H1 (cell line): Measurements from ENCODE around the gene ADAMTS1. TPM values are rescaled to one million over a fixed set of nuclear protein-coding genes. Genes with fewer than 3 reads are reported as not detected.

ENCODE experiments used
- CTCF ChIA-PET: fragments of 300-600 bp; sonication (Branson Sonifier 250); formaldehyde crosslinking; loops from one replicate; lab custom pipeline; 2021; ENCODE audit not compliant: partially characterized antibody; lab: Charles Lee
- POLR2A ChIA-PET: fragments of 300-600 bp; sonication (Branson Sonifier 250); formaldehyde crosslinking; loops from one replicate; lab custom pipeline; 2021; ENCODE audit warnings: inconsistent platforms; ENCODE audit not compliant: partially characterized antibody; lab: Charles Lee
- DNase-seq, 2 experiments: peaks; one replicate each; pipeline versions ENCODE4 v3.0.0 to v3.0.0-alpha.2; 2010 to 2022; ENCODE audit warnings: low spot score in 2 of 2, low read depth in 1 of 2, mixed read lengths in 1 of 2
- FAIRE-seq: peaks from 2 replicates; lab custom pipeline; 2011; peaks lifted over from hg19 to GRCh38; lab: Jason Lieb, UNC
- H2AFZ ChIP-seq: 2 replicates; pipeline ENCODE4 v1.8.1; 2012; ENCODE audit warnings: low read length, inconsistent platforms
- H2AK5ac ChIP-seq: 2 replicates; pipeline ENCODE4 v1.6.1; 2013; ENCODE audit warnings: low read depth, low read length
- H2BK120ac ChIP-seq: replicated peaks from 2 replicates; pipeline ENCODE3; 2013; ENCODE audit warnings: low read depth, low read length, inconsistent platforms
- H2BK12ac ChIP-seq: 2 replicates; pipeline ENCODE4 v1.6.1; 2013; ENCODE audit warnings: low read depth, low read length
- H2BK15ac ChIP-seq: 2 replicates; pipeline ENCODE4 v1.6.1; 2013; ENCODE audit warnings: low read length
- H2BK20ac ChIP-seq: 2 replicates; pipeline ENCODE4 v1.6.1; 2013; ENCODE audit warnings: low read length
- H2BK5ac ChIP-seq: 2 replicates; pipeline ENCODE4 v1.6.1; 2013; ENCODE audit warnings: low read depth, low read length
- H3K14ac ChIP-seq: 2 replicates; pipeline ENCODE4 v1.6.1; 2013; ENCODE audit warnings: inconsistent platforms; ENCODE audit not compliant: insufficient read length
- H3K18ac ChIP-seq: 2 replicates; pipeline ENCODE4 v1.6.1; 2013; ENCODE audit warnings: low read length; ENCODE audit errors: extremely low read depth
- H3K23ac ChIP-seq: 2 replicates; pipeline ENCODE4 v1.6.1; 2013; ENCODE audit warnings: inconsistent platforms; ENCODE audit not compliant: insufficient read length
- H3K23me2 ChIP-seq: 2 replicates; pipeline ENCODE4 v1.6.1; 2013; ENCODE audit warnings: low read depth, low read length
- H3K27ac ChIP-seq: 2 replicates; pipeline ENCODE4 v1.6.1; 2011; ENCODE audit warnings: low read depth, low read length, inconsistent platforms
- H3K27me3 ChIP-seq, 4 experiments: replicated peaks in 1 of 4; 1 replicate in 1 of 4; 2 replicates in 3 of 4; pipeline versions ENCODE4 v1.6.1 to v1.8.1; 2011 to 2013; ENCODE audit warnings: low read length in 3 of 4, mild to moderate bottlenecking in 3 of 4, inconsistent platforms in 2 of 4, mixed read lengths in 2 of 4, moderate library complexity in 1 of 4; ENCODE audit not compliant: control insufficient read depth in 3 of 4, insufficient read depth in 3 of 4; ENCODE audit errors: extremely low read depth in 1 of 4
- H3K36me3 ChIP-seq, 4 experiments: 2 replicates each; pipeline versions ENCODE4 v1.6.1 to v1.8.1; 2011 to 2013; ENCODE audit warnings: mild to moderate bottlenecking in 4 of 4, low read length in 3 of 4, moderate library complexity in 2 of 4, control low read depth in 1 of 4, inconsistent platforms in 1 of 4; ENCODE audit not compliant: insufficient read depth in 4 of 4, control insufficient read depth in 2 of 4
- H3K4ac ChIP-seq: replicated peaks from 2 replicates; pipeline ENCODE3; 2013; ENCODE audit warnings: low read length, low read depth, mixed read lengths, inconsistent platforms; ENCODE audit not compliant: insufficient read length
- H3K4me1 ChIP-seq, 4 experiments: replicated peaks in 1 of 4; 1 replicate in 1 of 4; 2 replicates in 3 of 4; pipeline versions ENCODE4 v1.6.1 to v1.8.1; 2011 to 2013; ENCODE audit warnings: low read length in 3 of 4, inconsistent platforms in 2 of 4, mixed read lengths in 1 of 4; ENCODE audit not compliant: insufficient read depth in 4 of 4, control insufficient read depth in 3 of 4
- H3K4me2 ChIP-seq, 2 experiments: 2 replicates each; pipeline versions ENCODE4 v1.6.1 to v1.8.1; 2011 to 2013; ENCODE audit warnings: low read depth in 2 of 2, low read length in 2 of 2, control low read depth in 1 of 2, inconsistent platforms in 1 of 2, mild to moderate bottlenecking in 1 of 2; ENCODE audit not compliant: insufficient read depth in 1 of 2
- H3K4me3 ChIP-seq, 4 experiments: fragments of 200-600, 300-600 bp in 1 of 4; sonication (generic), shearing (Covaris generic), sonication (Bioruptor Twin) in 1 of 4; 2 replicates each; pipeline versions ENCODE4 v1.5.1 to v1.8.1; 2011 to 2016; ENCODE audit warnings: low read length in 4 of 4, low read depth in 3 of 4, control low read depth in 2 of 4, inconsistent platforms in 2 of 4, mild to moderate bottlenecking in 2 of 4, mixed read lengths in 1 of 4, moderate library complexity in 1 of 4; ENCODE audit not compliant: insufficient read depth in 2 of 4; ENCODE audit errors: extremely low read depth in 1 of 4
- H3K56ac ChIP-seq: replicated peaks from 2 replicates; pipeline ENCODE3; 2013; ENCODE audit warnings: low read depth, mild to moderate bottlenecking, mixed read lengths, low read length, inconsistent platforms; ENCODE audit not compliant: insufficient read length
- H3K79me1 ChIP-seq: 2 replicates; pipeline ENCODE4 v1.6.1; 2013; ENCODE audit warnings: low read depth, low read length, control low read depth
- H3K79me2 ChIP-seq, 2 experiments: 2 replicates each; pipeline versions ENCODE4 v1.6.1 to v1.8.1; 2012 to 2013; ENCODE audit warnings: low read length in 2 of 2, mild to moderate bottlenecking in 2 of 2, inconsistent platforms in 1 of 2; ENCODE audit not compliant: insufficient read depth in 2 of 2, control insufficient read depth in 1 of 2
- H3K9ac ChIP-seq, 4 experiments: replicated peaks in 1 of 4; 1 replicate in 1 of 4; 2 replicates in 3 of 4; pipeline versions ENCODE4 v1.6.1 to v1.8.1; 2011 to 2013; ENCODE audit warnings: low read depth in 3 of 4, low read length in 3 of 4, control low read depth in 2 of 4, mild to moderate bottlenecking in 2 of 4, moderate library complexity in 2 of 4, inconsistent platforms in 1 of 4; ENCODE audit errors: extremely low read depth in 1 of 4
- H3K9me3 ChIP-seq, 2 experiments: 2 replicates each; pipeline versions ENCODE4 v1.6.1 to v1.8.1; 2012 to 2013; ENCODE audit warnings: mild to moderate bottlenecking in 2 of 2, moderate library complexity in 2 of 2, control low read depth in 1 of 2, inconsistent platforms in 1 of 2, low read depth in 1 of 2, low read length in 1 of 2, mixed read lengths in 1 of 2; ENCODE audit not compliant: insufficient read depth in 2 of 2
- H4K20me1 ChIP-seq, 2 experiments: replicated peaks in 1 of 2; 2 replicates each; pipeline versions ENCODE3 to v1.8.1; 2011 to 2013; ENCODE audit warnings: inconsistent platforms in 2 of 2, low read length in 2 of 2, mild to moderate bottlenecking in 1 of 2; ENCODE audit not compliant: insufficient read depth in 2 of 2, control insufficient read depth in 1 of 2
- H4K5ac ChIP-seq: 2 replicates; pipeline ENCODE4 v1.6.1; 2013; ENCODE audit warnings: low read length, low read depth, mixed read lengths, inconsistent platforms; ENCODE audit not compliant: insufficient read length
- H4K8ac ChIP-seq: 2 replicates; pipeline ENCODE4 v1.8.0; 2013; ENCODE audit warnings: mild to moderate bottlenecking, moderate library complexity, low read length, inconsistent platforms; ENCODE audit not compliant: insufficient read depth; ENCODE audit errors: extremely low read depth
- H4K91ac ChIP-seq: replicated peaks from 2 replicates; pipeline ENCODE3; 2013; ENCODE audit warnings: low read length, mixed read lengths, inconsistent platforms; ENCODE audit not compliant: insufficient read length
- CHD1 ChIP-seq: IDR thresholded peaks from 2 replicates; pipeline ENCODE4 v1.6.1; 2012; ENCODE audit warnings: low read depth, low read length, improper control_type of control experiment
- CREB1 ChIP-seq: IDR thresholded peaks from 2 replicates; pipeline ENCODE4 v1.6.1; 2012; ENCODE audit warnings: inconsistent platforms
- FOSL1 ChIP-seq: IDR thresholded peaks from 2 replicates; pipeline ENCODE4 v1.6.1; 2011; ENCODE audit warnings: mild to moderate bottlenecking, low read depth, low read length, moderate library complexity; ENCODE audit not compliant: insufficient read depth
- HDAC6 ChIP-seq: IDR thresholded peaks from one replicate; pipeline ENCODE4 v1.7.1; 2012; ENCODE audit warnings: low read depth, mild to moderate bottlenecking, inconsistent platforms, low read length, moderate library complexity
- JUN ChIP-seq: IDR thresholded peaks from 2 replicates; pipeline ENCODE4 v1.6.1; 2011; ENCODE audit warnings: low read depth, mild to moderate bottlenecking, improper control_type of control experiment, low read length
- KDM4A ChIP-seq: IDR thresholded peaks from one replicate; pipeline ENCODE4 v1.7.1; 2012; ENCODE audit warnings: low read depth, mild to moderate bottlenecking, moderate library complexity, low read length, inconsistent platforms; ENCODE audit not compliant: severe bottlenecking
- MAFK ChIP-seq: IDR thresholded peaks from 2 replicates; pipeline ENCODE4 v1.6.1; 2012; ENCODE audit warnings: low read depth, mild to moderate bottlenecking, improper control_type of control experiment, low read length
- SP4 ChIP-seq: IDR thresholded peaks from 2 replicates; pipeline ENCODE4 v1.6.1; 2012; ENCODE audit warnings: low read length, inconsistent platforms
- SUZ12 ChIP-seq: fragments of 200-600 bp; sonication (generic); IDR thresholded peaks from 2 replicates; pipeline ENCODE4 v1.6.1; 2012; ENCODE audit warnings: mild to moderate bottlenecking, inconsistent platforms, low read length, moderate library complexity, mixed read lengths
- TAF1 ChIP-seq: IDR thresholded peaks from 2 replicates; pipeline ENCODE4 v1.6.1; 2011; ENCODE audit warnings: mild to moderate bottlenecking, low read depth, low read length
- WGBS, 2 experiments: shearing (Covaris generic) in 1 of 2; methylation state at CpG; one replicate each; pipeline versions ENCODE4 v1.1.6 to v1.1.7; 2013 to 2015; ENCODE audit warnings: low lambda C conversion rate in 2 of 2, mixed read lengths in 2 of 2, inconsistent platforms in 1 of 2, low coverage in 1 of 2, missing lambda C conversion rate in 1 of 2; ENCODE audit not compliant: insufficient replicate concordance in 2 of 2, insufficient coverage in 1 of 2, insufficient read length in 1 of 2; ENCODE audit errors: extremely low coverage in 1 of 2, missing lambda C conversion rate in 1 of 2; 5-methylcytosine and 5-hydroxymethylcytosine counted together
- polyA plus RNA-seq, 7 experiments: library from polyadenylated mRNA; depleted of rRNA in 3 of 7; stranded (reverse) in 5 of 7; unstranded in 2 of 7; fragments of >200 nt in 5 of 7; fragments of 200-250 nt in 2 of 7; gene quantifications; 1 replicate in 5 of 7; 2 replicates in 1 of 7; 4 replicates in 1 of 7; pipeline versions ENCODE4 v1.2.1 to v1.2.3, GENCODE V29; 2011 to 2013; ENCODE audit warnings: missing spikeins in 2 of 7, mixed read lengths in 2 of 7
- total RNA-seq: library from RNA; stranded (reverse); fragmentation: NEBNext Ultra II Directional; extraction: Animal tissue kit (Norgen Biotek cat#: 25700); gene quantifications from 2 replicates; pipeline ENCODE4 v1.2.1, GENCODE V29; 2021
- TF ChIP-seq, protein P1 (sequence below): IDR thresholded peaks from 2 replicates; pipeline ENCODE4 v1.6.1; 2012; ENCODE audit warnings: inconsistent platforms

Gene ADAMTS1
- total and polyA plus RNA-seq, 2 of the 8 experiments (the other 6 are each of a cell fraction or from before 2014, with no cell fraction given) = 10.7 to 22.4 TPM

DNA sequence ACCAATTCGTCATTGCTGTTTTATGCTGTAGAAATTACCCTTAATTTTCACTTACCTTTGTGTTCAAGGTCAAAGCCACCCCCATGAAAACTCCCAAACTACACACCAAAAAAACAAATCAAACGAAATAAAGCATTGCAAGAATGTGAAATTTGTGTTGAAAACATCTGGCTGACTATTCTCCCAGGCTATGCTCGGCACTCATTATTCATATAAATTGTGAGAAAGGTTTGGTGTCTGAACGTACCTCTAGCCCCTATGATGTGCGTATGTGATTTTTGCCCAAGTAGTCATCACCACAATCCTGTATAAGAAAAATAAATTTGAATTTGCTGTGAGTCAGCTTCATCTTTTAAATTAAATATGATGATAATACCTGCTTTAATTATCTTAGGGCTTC, 34.9 kb downstream of the ADAMTS1 start:
- no peak for FAIRE-seq
- 85% methylated on average over 5 of the region's 5 CpGs; no CpG with 5 or more reads in 1 of the 2 experiments for WGBS, 2 experiments
- TF ChIP-seq KDM4A (no peak), SP4 (no peak), FOSL1 (no peak), HDAC6 (no peak), SUZ12 (no peak), JUN (no peak), CHD1 (no peak), CREB1 (no peak), TAF1 (no peak), MAFK (no peak)
- TF ChIP-seq, protein P1, sequence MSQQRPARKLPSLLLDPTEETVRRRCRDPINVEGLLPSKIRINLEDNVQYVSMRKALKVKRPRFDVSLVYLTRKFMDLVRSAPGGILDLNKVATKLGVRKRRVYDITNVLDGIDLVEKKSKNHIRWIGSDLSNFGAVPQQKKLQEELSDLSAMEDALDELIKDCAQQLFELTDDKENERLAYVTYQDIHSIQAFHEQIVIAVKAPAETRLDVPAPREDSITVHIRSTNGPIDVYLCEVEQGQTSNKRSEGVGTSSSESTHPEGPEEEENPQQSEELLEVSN = no peak

More for the DNA sequence above, 34.9 kb downstream of the ADAMTS1 start:
- Histone ChIP-seq H4K20me1 (no peaks in the 10 kb centered on the region), H3K18ac (no peak overlapping the region), H3K4ac (no peak overlapping the region), H3K79me1 (no peaks in the 10 kb centered on the region), H4K8ac (no peak overlapping the region), H3K14ac (no peak overlapping the region), H3K4me1 (no peaks in the 10 kb centered on the region), H3K27me3 (no peaks in the 10 kb centered on the region), H4K91ac (no peak overlapping the region), H2BK5ac (no peak overlapping the region), H3K56ac (no peak overlapping the region), H3K4me3 (no peak overlapping the region), H2AFZ (no peak overlapping the region), H3K9ac (no peak overlapping the region), H3K79me2 (no peaks in the 10 kb centered on the region), H3K4me2 (no peak overlapping the region), H2BK120ac (no peak overlapping the region), H2BK15ac (no peak overlapping the region), H2BK20ac (no peak overlapping the region), H3K23ac (no peak overlapping the region), H3K36me3 (no peaks in the 10 kb centered on the region), H3K27ac (no peak overlapping the region), H4K5ac (no peak overlapping the region), H2AK5ac (no peak overlapping the region), H2BK12ac (no peak overlapping the region), H3K9me3 (no peaks in the 10 kb centered on the region), H3K23me2 (no peaks in the 10 kb centered on the region)
- ChIA-PET POLR2A (interaction anchor here (0.8 kb wide), 1 partner anchor 34 kb away, joined by 3 read pairs; no protein-coding TSS in a partner anchor), CTCF (interaction anchor here (1.2 kb wide), 1 partner anchor 24 kb away, joined by 3 read pairs; no protein-coding TSS in a partner anchor)
- DNase-seq = no peak
